GM10266 (cell line): Measurements from ENCODE around the gene MECP2.

ENCODE experiments used
- DNase-seq: peaks from one replicate; pipeline ENCODE4 v3.0.0; 2012; ENCODE audit errors: extremely low spot score
- CTCF ChIP-seq: IDR thresholded peaks from 2 replicates; pipeline ENCODE4 v1.5.1; 2012; ENCODE audit warnings: mild to moderate bottlenecking, low read depth; ENCODE audit not compliant: control insufficient read depth, insufficient read depth; ENCODE audit errors: missing control alignments

Gene MECP2

GRCh38 chrX:154136627-154137161, 39.2 kb upstream of the MECP2 start:
- DNase-seq, result peak; percentile 71

GRCh38 chrX:154135458-154136229, 38.1 kb upstream of the MECP2 start:
- TF ChIP-seq CTCF, result no peak
- DNase-seq, result no peak

More at GRCh38 chrX:154136627-154137161, 39.2 kb upstream of the MECP2 start:
- peak; percentile 68 for TF ChIP-seq CTCF

- no peak for TF ChIP-seq CTCF
- no peak for DNase-seq
Measured at GRCh38 chrX:154132366-154132765, 34.8 kb upstream of the MECP2 start.

GRCh38 chrX:154131955-154132354, 34.4 kb upstream of the MECP2 start:
- DNase-seq, result no peak
- TF ChIP-seq CTCF, result no peak

GRCh38 chrX:154126101-154126500, 28.6 kb upstream of the MECP2 start:
- DNase-seq, result no peak

GRCh38 chrX:154125391-154126040, 28.0 kb upstream of the MECP2 start:
- no peak for DNase-seq
- no peak for TF ChIP-seq CTCF

More at GRCh38 chrX:154126101-154126500, 28.6 kb upstream of the MECP2 start:
- TF ChIP-seq CTCF, result no peak
